ENCODE results near the gene FYTTD1.
A peak's percentile ranks its signal among the peaks of the same experiment; 100 is the strongest.

FYTTD1 gene

DNA sequence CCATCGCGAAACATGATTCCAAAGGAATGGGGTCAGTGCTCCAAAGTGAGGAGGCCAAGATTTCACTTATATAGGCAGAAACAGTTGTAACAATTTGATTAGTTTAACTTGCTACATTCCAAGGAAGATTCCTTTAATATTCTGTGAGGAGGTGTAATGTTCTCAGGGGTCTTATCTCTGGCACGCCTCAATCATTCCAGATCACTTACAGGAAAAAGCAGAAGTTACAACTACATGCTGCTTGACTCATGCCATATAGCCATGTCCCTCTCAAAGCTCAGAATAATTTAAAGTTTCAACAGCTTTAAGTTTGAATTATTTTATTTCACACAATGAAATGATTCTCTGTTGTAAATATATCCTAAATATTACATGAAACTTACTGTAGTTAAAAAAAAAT is 3.5 kb upstream of the FYTTD1 start:
- Histone ChIP-seq H3K9me3 (ENCODE audit: control insufficient read depth, low read length) (no peaks in the 10 kb centered on the region), H3K9ac (ENCODE audit: low read length) (no peak overlapping the region), H3K27me3 (ENCODE audit: control insufficient read depth, insufficient read depth, low read length) (no peaks in the 10 kb centered on the region), H3K4me3 (ENCODE audit: low read length) (no peak overlapping the region), H3K36me3 (ENCODE audit: control insufficient read depth, insufficient read depth, low read length) (no peaks in the 10 kb centered on the region), H3K4me1 (ENCODE audit: control insufficient read depth, insufficient read depth, low read length) (peaks cover 7% of the 10 kb centered on the region)

DNA sequence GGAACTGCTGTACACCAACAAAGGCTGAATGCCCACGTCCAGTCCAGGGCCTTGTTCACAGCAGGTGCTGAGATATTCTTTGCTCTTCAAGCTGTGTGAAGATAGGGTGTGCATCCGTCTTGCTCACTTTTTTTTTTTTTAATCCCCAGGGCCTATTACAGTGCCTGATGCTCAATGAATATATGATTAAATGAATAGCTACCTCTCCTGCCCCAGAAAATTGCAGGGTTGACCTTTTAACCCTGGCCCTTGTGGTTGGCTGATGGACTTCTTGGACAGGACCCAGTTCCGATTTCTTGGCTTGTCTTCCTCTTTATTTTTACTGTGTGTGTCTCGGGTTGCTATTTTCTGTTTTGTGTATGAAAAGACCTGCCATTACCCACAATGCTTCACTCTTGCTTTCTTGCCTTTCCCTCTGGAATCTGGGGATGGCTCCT is 2.9 kb upstream of the FYTTD1 start:
- peaks cover 8% of the 10 kb centered on the region for H3K4me1 ChIP-seq (ENCODE audit: control insufficient read depth, insufficient read depth, low read length)

GRCh38 chr3:197748597-197749314 is 927 bp upstream of the FYTTD1 start:
- Histone ChIP-seq H3K36me3 (ENCODE audit: control insufficient read depth, insufficient read depth, low read length) (no peaks in the 10 kb centered on the region), H3K9me3 (ENCODE audit: control insufficient read depth, low read length) (no peaks in the 10 kb centered on the region), H3K27me3 (ENCODE audit: control insufficient read depth, insufficient read depth, low read length) (no peaks in the 10 kb centered on the region), H3K4me1 (ENCODE audit: control insufficient read depth, insufficient read depth, low read length) (peaks cover 12% of the 10 kb centered on the region), H3K4me3 (ENCODE audit: low read length) (peak overlapping the region; percentile 73), H3K9ac (ENCODE audit: low read length) (peak overlapping the region; percentile 69)

More for the DNA sequence above, 2.9 kb upstream of the FYTTD1 start:
- H3K4me3 ChIP-seq (ENCODE audit: low read length), result no peak overlapping the region
- no peaks in the 10 kb centered on the region for H3K36me3 ChIP-seq (ENCODE audit: control insufficient read depth, insufficient read depth, low read length)
- H3K27me3 ChIP-seq (ENCODE audit: control insufficient read depth, insufficient read depth, low read length), result no peaks in the 10 kb centered on the region
- no peak overlapping the region for H3K9ac ChIP-seq (ENCODE audit: low read length)
- no peaks in the 10 kb centered on the region for H3K9me3 ChIP-seq (ENCODE audit: control insufficient read depth, low read length)

- Histone ChIP-seq H3K9me3 (ENCODE audit: control insufficient read depth, low read length) (no peaks in the 10 kb centered on the region), H3K27me3 (ENCODE audit: control insufficient read depth, insufficient read depth, low read length) (no peaks in the 10 kb centered on the region), H3K36me3 (ENCODE audit: control insufficient read depth, insufficient read depth, low read length) (no peaks in the 10 kb centered on the region), H3K9ac (ENCODE audit: low read length) (peak overlapping the region; percentile 69), H3K4me1 (ENCODE audit: control insufficient read depth, insufficient read depth, low read length) (peaks cover 12% of the 10 kb centered on the region), H3K4me3 (ENCODE audit: low read length) (peak overlapping the region; percentile 73)
Measured at GRCh38 chr3:197749315-197749600, 425 bp upstream of the FYTTD1 start.

GRCh38 chr3:197750396-197750831 is 731 bp downstream of the FYTTD1 start:
- Histone ChIP-seq H3K4me3 (ENCODE audit: low read length) (peak overlapping the region; percentile 73), H3K4me1 (ENCODE audit: control insufficient read depth, insufficient read depth, low read length) (peaks cover 12% of the 10 kb centered on the region), H3K36me3 (ENCODE audit: control insufficient read depth, insufficient read depth, low read length) (no peaks in the 10 kb centered on the region)

GRCh38 chr3:197750858-197751737 is 1.4 kb downstream of the FYTTD1 start:
- peak overlapping the region; percentile 72 for H3K9ac ChIP-seq (ENCODE audit: low read length)
- H3K4me3 ChIP-seq (ENCODE audit: low read length), result peak overlapping the region; percentile 73
- no peaks in the 10 kb centered on the region for H3K9me3 ChIP-seq (ENCODE audit: control insufficient read depth, low read length)
- H3K36me3 ChIP-seq (ENCODE audit: control insufficient read depth, insufficient read depth, low read length), result no peaks in the 10 kb centered on the region
- H3K27me3 ChIP-seq (ENCODE audit: control insufficient read depth, insufficient read depth, low read length), result no peaks in the 10 kb centered on the region
- H3K4me1 ChIP-seq (ENCODE audit: control insufficient read depth, insufficient read depth, low read length), result peaks cover 12% of the 10 kb centered on the region

More at GRCh38 chr3:197750396-197750831, 731 bp downstream of the FYTTD1 start:
- Histone ChIP-seq H3K27me3 (ENCODE audit: control insufficient read depth, insufficient read depth, low read length) (no peaks in the 10 kb centered on the region), H3K9me3 (ENCODE audit: control insufficient read depth, low read length) (no peaks in the 10 kb centered on the region), H3K9ac (ENCODE audit: low read length) (peak overlapping the region; percentile 72)

DNA sequence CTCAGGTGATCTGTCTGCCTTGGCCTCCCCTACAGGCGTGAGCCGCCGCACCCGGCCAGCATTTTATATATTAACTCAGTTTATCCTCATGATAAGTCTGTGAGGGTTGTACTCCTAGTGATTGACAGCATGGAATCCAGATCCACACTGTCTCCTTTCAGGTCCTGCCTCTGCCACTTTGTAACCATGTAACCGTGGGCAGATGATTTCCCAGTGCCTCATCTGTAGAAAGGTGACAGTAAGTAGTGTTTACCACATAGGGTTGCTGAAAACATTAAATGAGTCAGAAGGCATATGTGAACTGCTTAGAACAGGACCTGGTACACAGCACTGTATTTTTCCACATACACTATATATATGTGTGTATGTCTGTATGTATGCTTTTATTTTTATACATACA is 2.4 kb downstream of the FYTTD1 start:
- peaks cover 12% of the 10 kb centered on the region for H3K4me1 ChIP-seq (ENCODE audit: control insufficient read depth, insufficient read depth, low read length)
- no peak overlapping the region for H3K9ac ChIP-seq (ENCODE audit: low read length)

GRCh38 chr3:197753263-197753662 is 3.6 kb downstream of the FYTTD1 start:
- Histone ChIP-seq H3K9me3 (ENCODE audit: control insufficient read depth, low read length) (no peaks in the 10 kb centered on the region), H3K9ac (ENCODE audit: low read length) (no peak overlapping the region)

More for the DNA sequence above, 2.4 kb downstream of the FYTTD1 start:
- H3K27me3 ChIP-seq (ENCODE audit: control insufficient read depth, insufficient read depth, low read length), result no peaks in the 10 kb centered on the region
- H3K36me3 ChIP-seq (ENCODE audit: control insufficient read depth, insufficient read depth, low read length), result no peaks in the 10 kb centered on the region
- H3K9me3 ChIP-seq (ENCODE audit: control insufficient read depth, low read length), result no peaks in the 10 kb centered on the region
- no peak overlapping the region for H3K4me3 ChIP-seq (ENCODE audit: low read length)

DNA sequence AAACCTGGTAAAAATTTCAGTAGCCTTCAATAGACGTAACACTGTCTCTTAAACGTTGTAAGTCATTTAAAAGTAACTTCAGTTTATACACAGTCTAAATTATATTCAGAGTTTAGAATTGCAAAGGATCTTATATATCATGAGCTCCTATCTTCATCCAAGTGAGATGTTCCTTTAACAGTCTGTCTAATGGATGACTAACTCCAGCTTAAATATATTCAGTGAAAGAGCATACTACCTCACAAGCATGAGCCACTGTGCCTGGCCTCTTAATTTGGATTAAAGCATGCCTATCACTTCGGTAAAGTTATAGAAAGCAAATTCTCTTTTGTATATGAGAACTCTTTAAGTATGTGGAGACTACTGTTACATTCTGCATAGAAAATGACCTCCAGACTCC is 7.0 kb downstream of the FYTTD1 start:
- peaks cover 5% of the 10 kb centered on the region for H3K4me1 ChIP-seq (ENCODE audit: control insufficient read depth, insufficient read depth, low read length)
- no peaks in the 10 kb centered on the region for H3K36me3 ChIP-seq (ENCODE audit: control insufficient read depth, insufficient read depth, low read length)
- no peak overlapping the region for H3K9ac ChIP-seq (ENCODE audit: low read length)
- H3K9me3 ChIP-seq (ENCODE audit: control insufficient read depth, low read length), result no peaks in the 10 kb centered on the region
- no peaks in the 10 kb centered on the region for H3K27me3 ChIP-seq (ENCODE audit: control insufficient read depth, insufficient read depth, low read length)
- H3K4me3 ChIP-seq (ENCODE audit: low read length), result no peak overlapping the region

More at GRCh38 chr3:197753263-197753662, 3.6 kb downstream of the FYTTD1 start:
- H3K4me1 ChIP-seq (ENCODE audit: control insufficient read depth, insufficient read depth, low read length), result peaks cover 12% of the 10 kb centered on the region
- H3K27me3 ChIP-seq (ENCODE audit: control insufficient read depth, insufficient read depth, low read length), result no peaks in the 10 kb centered on the region
- no peaks in the 10 kb centered on the region for H3K36me3 ChIP-seq (ENCODE audit: control insufficient read depth, insufficient read depth, low read length)
- no peak overlapping the region for H3K4me3 ChIP-seq (ENCODE audit: low read length)

GRCh38 chr3:197758512-197758911 is 8.8 kb downstream of the FYTTD1 start:
- Histone ChIP-seq H3K36me3 (ENCODE audit: control insufficient read depth, insufficient read depth, low read length) (no peaks in the 10 kb centered on the region), H3K27me3 (ENCODE audit: control insufficient read depth, insufficient read depth, low read length) (no peaks in the 10 kb centered on the region), H3K9ac (ENCODE audit: low read length) (no peak overlapping the region), H3K4me1 (ENCODE audit: control insufficient read depth, insufficient read depth, low read length) (no peaks in the 10 kb centered on the region), H3K4me3 (ENCODE audit: low read length) (no peak overlapping the region), H3K9me3 (ENCODE audit: control insufficient read depth, low read length) (no peaks in the 10 kb centered on the region)

- H3K27me3 ChIP-seq (ENCODE audit: control insufficient read depth, insufficient read depth, low read length), result no peaks in the 10 kb centered on the region
- H3K36me3 ChIP-seq (ENCODE audit: control insufficient read depth, insufficient read depth, low read length), result no peaks in the 10 kb centered on the region
- H3K9ac ChIP-seq (ENCODE audit: low read length), result no peak overlapping the region
- H3K4me3 ChIP-seq (ENCODE audit: low read length), result no peak overlapping the region
- H3K4me1 ChIP-seq (ENCODE audit: control insufficient read depth, insufficient read depth, low read length), result no peaks in the 10 kb centered on the region
- H3K9me3 ChIP-seq (ENCODE audit: control insufficient read depth, low read length), result no peaks in the 10 kb centered on the region
Measured at GRCh38 chr3:197761784-197762183, 12.1 kb downstream of the FYTTD1 start.

GRCh38 chr3:197775317-197775716 is 25.6 kb downstream of the FYTTD1 start:
- Histone ChIP-seq H3K9me3 (ENCODE audit: control insufficient read depth, low read length) (no peaks in the 10 kb centered on the region), H3K4me1 (ENCODE audit: control insufficient read depth, insufficient read depth, low read length) (no peaks in the 10 kb centered on the region), H3K27me3 (ENCODE audit: control insufficient read depth, insufficient read depth, low read length) (no peaks in the 10 kb centered on the region), H3K9ac (ENCODE audit: low read length) (no peak overlapping the region), H3K4me3 (ENCODE audit: low read length) (no peak overlapping the region), H3K36me3 (ENCODE audit: control insufficient read depth, insufficient read depth, low read length) (peaks cover 13% of the 10 kb centered on the region)
